Measurements from ENCODE around the gene DMRT3. TPM values are rescaled to one million over a fixed set of nuclear protein-coding genes. Genes with fewer than 3 reads are reported as not detected.
"Not testable (repeated sequence)": the region's sequence is repeated elsewhere in the genome, so short reads cannot be mapped to it uniquely, and the experiment has no call there.

The DMRT3 gene
- polyA plus RNA-seq, 1 experiment = not detected

DNA sequence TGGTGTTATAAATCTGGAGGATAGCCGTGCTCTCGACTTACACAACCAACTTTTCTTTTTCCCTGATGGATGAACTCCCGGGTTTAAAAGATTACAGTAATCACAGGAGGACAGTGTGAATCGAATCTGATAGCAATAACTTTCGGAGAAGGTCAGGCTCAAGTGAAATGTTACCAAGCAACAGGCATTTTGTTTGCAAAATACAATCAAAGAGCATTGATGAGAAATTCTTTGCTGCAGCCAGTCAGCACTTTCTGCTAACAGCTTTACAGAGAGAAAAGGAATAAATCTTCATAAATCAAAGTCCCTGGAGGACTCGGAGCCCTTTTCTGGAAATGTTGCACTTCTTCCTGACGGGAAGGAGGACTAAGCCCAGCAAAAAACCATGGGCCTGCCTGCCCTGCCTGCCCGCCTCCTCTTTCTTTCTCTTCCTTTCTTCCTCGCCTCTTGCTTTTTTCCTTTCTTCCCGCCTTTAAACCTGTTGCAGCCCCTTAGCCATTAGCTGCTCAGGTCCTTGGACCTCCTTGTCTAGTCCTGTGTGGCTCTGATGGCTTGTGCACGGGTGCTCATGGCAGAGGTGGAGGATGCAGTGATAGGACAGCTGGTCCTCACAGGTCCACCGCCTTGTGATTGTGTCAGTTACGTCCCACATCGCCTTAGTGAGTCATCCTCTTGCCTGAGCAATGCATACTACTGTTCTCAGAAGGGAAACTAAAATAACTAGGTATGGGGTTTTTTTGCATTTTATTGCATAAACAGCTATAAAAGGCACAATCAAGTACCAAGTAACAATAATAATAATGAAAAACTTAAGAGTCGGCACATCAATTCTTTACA lies 6.2 kb downstream of the DMRT3 start:
- ChIA-PET POLR2A (no interaction called here), CTCF (no interaction called here)
- DNase-seq (ENCODE audit: low read depth, low spot score) = no peak

DNA sequence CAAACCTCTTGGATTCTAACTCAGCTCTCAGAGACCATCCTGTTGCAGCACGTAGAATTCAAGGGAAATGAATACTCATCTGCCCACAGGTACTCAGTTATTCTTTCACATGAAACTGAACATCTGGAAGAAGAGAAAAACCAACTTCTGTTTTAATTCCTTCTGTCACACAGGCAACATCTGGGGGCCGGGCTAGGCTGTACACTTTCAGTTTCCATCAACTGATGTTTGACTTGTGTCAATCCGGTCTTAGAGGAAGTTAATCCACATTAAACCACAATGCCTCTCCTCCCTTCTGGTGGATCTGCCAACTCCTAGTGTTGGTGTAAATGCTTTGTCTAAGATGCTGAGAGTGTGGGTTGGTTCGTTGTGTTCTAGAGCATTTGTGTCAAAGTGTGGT lies 17.6 kb downstream of the DMRT3 start:
- peaks cover 11% of the 10 kb centered on the region for H3K9me3 ChIP-seq (ENCODE audit: control insufficient read depth, insufficient read depth, low read length)
- no peak overlapping the region for H3K27ac ChIP-seq (ENCODE audit: low read depth, low read length)
- ChIA-PET POLR2A (no interaction called here), CTCF (interaction anchor here (0.6 to 0.9 kb wide), 2 partner anchors 11 to 15 kb away, joined by 3 read pairs; no protein-coding TSS in a partner anchor)
- no peak for DNase-seq (ENCODE audit: low read depth, low spot score)
- no peaks in the 10 kb centered on the region for H3K27me3 ChIP-seq (ENCODE audit: control insufficient read depth, insufficient read depth, low read length)
- H3K4me3 ChIP-seq (ENCODE audit: low read depth, low read length) = no peak overlapping the region
- TF ChIP-seq, protein P1, sequence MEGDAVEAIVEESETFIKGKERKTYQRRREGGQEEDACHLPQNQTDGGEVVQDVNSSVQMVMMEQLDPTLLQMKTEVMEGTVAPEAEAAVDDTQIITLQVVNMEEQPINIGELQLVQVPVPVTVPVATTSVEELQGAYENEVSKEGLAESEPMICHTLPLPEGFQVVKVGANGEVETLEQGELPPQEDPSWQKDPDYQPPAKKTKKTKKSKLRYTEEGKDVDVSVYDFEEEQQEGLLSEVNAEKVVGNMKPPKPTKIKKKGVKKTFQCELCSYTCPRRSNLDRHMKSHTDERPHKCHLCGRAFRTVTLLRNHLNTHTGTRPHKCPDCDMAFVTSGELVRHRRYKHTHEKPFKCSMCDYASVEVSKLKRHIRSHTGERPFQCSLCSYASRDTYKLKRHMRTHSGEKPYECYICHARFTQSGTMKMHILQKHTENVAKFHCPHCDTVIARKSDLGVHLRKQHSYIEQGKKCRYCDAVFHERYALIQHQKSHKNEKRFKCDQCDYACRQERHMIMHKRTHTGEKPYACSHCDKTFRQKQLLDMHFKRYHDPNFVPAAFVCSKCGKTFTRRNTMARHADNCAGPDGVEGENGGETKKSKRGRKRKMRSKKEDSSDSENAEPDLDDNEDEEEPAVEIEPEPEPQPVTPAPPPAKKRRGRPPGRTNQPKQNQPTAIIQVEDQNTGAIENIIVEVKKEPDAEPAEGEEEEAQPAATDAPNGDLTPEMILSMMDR (IDR thresholded peaks at IDR 0.05; ENCODE audit: low read depth, low read length) = no peak

More for the DNA sequence above, 6.2 kb downstream of the DMRT3 start:
- TF ChIP-seq, protein P1 (IDR thresholded peaks at IDR 0.05; ENCODE audit: low read depth, low read length) = no peak
- Histone ChIP-seq H3K9me3 (ENCODE audit: control insufficient read depth, insufficient read depth, low read length) (no peaks in the 10 kb centered on the region; the same call in 1 of the 2 replicates), H3K27ac (ENCODE audit: low read depth, low read length) (no peak overlapping the region), H3K27me3 (ENCODE audit: control insufficient read depth, insufficient read depth, low read length) (peaks cover 50% of the 10 kb centered on the region), H3K4me3 (ENCODE audit: low read depth, low read length) (no peak overlapping the region)

DNA sequence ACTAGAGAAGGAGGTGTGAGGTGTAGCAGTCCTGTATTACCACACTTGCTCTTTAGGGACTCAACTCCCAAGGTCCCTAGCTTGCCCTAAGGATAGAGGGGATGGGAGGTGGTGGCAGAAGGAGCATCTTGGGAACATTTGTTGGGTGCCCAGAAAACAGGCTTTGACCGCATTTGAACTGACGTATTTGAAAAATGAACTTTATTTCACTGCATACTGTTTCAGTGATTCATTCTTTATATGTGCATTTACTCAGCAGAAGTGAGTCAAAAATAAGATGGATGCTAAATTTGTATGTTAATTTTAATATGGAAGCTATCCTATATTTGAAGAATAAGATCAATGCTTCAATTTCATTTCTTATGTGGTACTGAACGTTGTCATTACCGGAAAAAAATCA lies 18.7 kb downstream of the DMRT3 start:
- DNase-seq (ENCODE audit: low read depth, low spot score) = no peak
- H3K27ac ChIP-seq (ENCODE audit: low read depth, low read length) = no peak overlapping the region
- CTCF ChIA-PET = no interaction called here
- no peaks in the 10 kb centered on the region for H3K27me3 ChIP-seq (ENCODE audit: control insufficient read depth, insufficient read depth, low read length)
- POLR2A ChIA-PET = no interaction called here
- peaks cover 13% of the 10 kb centered on the region for H3K9me3 ChIP-seq (ENCODE audit: control insufficient read depth, insufficient read depth, low read length)
- TF ChIP-seq, protein P1 (IDR thresholded peaks at IDR 0.05; ENCODE audit: low read depth, low read length) = no peak
- H3K4me3 ChIP-seq (ENCODE audit: low read depth, low read length) = no peak overlapping the region

DNA sequence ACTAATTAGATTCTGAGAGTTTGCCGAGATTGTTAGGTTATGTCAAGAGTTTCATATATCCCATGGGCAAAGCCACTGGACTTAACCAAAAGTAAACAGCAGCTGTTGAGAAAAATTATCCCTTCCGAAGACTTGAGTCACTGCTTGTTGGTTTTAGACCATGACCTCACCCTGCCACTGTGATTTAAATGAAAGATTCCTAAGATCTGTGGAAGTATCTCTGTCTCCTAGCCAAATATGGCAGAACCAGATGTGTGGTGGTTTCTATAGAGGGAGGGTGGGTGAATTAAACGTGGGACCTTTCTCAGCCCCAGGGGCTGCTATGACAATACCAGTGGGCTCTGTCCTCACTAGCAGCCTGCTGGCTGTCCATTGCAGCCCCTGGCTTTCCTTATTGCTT lies 19.3 kb downstream of the DMRT3 start:
- no peak overlapping the region for H3K27ac ChIP-seq (ENCODE audit: low read depth, low read length)
- DNase-seq (ENCODE audit: low read depth, low spot score) = no peak
- ChIA-PET POLR2A (no interaction called here), CTCF (no interaction called here)
- H3K4me3 ChIP-seq (ENCODE audit: low read depth, low read length) = no peak overlapping the region
- no peaks in the 10 kb centered on the region for H3K27me3 ChIP-seq (ENCODE audit: control insufficient read depth, insufficient read depth, low read length)
- H3K9me3 ChIP-seq (ENCODE audit: control insufficient read depth, insufficient read depth, low read length) = peaks cover 13% of the 10 kb centered on the region
- TF ChIP-seq, protein P1 (IDR thresholded peaks at IDR 0.05; ENCODE audit: low read depth, low read length) = no peak

DNA sequence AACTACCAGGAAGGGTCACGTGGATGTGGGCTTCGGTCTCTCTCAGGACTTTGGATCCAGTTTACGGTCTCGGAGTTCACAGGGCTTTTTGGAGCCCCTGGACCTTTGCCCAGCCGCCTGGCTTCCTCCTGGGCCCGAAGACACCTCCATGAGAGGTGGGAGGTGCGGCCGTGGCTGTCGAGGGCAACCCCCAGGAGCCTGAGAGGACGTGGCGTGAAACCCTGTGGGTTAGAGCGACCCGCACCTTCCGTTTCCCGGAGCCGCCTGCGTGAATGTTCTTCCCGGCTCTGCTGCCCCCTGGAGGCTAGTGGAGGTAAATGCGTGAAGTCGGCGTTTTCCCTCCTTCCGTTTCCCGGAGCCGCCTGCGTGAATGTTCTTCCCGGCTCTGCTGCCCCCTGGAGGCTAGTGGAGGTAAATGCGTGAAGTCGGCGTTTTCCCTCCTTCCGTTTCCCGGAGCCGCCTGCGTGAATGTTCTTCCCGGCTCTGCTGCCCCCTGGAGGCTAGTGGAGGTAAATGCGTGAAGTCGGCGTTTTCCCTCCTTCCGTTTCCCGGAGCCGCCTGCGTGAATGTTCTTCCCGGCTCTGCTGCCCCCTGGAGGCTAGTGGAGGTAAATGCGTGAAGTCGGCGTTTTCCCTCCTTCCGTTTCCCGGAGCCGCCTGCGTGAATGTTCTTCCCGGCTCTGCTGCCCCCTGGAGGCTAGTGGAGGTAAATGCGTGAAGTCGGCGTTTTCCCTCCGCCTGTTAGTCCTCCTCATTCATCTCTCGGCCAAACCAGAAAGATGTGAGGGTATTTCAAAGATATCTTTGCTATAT lies 22.1 kb downstream of the DMRT3 start:
- H3K27me3 ChIP-seq (ENCODE audit: control insufficient read depth, insufficient read depth, low read length); H3K27ac ChIP-seq (ENCODE audit: low read depth, low read length); POLR2A ChIA-PET; H3K4me3 ChIP-seq (ENCODE audit: low read depth, low read length); DNase-seq (ENCODE audit: low read depth, low spot score): not testable (repeated sequence)
- CTCF ChIA-PET = interaction anchor here (1.0 kb wide), 1 partner anchor 11 kb away, joined by 3 read pairs; no protein-coding TSS in a partner anchor
- TF ChIP-seq, protein P1 (IDR thresholded peaks at IDR 0.05; ENCODE audit: low read depth, low read length) = peak; percentile 16; the same call in 1 of the 2 replicates
- peaks cover 13% of the 10 kb centered on the region for H3K9me3 ChIP-seq (ENCODE audit: control insufficient read depth, insufficient read depth, low read length)
